ENCODE measurements around the gene TUBB2B. TPM values are rescaled to one million over a fixed set of nuclear protein-coding genes. Genes with fewer than 3 reads are reported as not detected.
"Not testable (repeated sequence)": the region's sequence is repeated elsewhere in the genome, so short reads cannot be mapped to it uniquely, and the experiment has no call there.

Gene TUBB2B
- total RNA-seq, 2 donors from 2014 or later = 2.2 to 2.4 TPM

- TF ChIP-seq CTCF (IDR thresholded peaks at IDR 0.05) = no peak
- Histone ChIP-seq H3K27me3 (no peaks in the 10 kb centered on the region), H3K4me3 (peak overlapping the region in 1 of 2 donors; percentile 22), H3K27ac (no peak overlapping the region), H3K36me3 (no peaks in the 10 kb centered on the region), H3K9me3 (no peaks in the 10 kb centered on the region), H3K4me1 (peaks cover 0 to 13% of the 10 kb centered on the region in 2 donors)
- DNase-seq (ENCODE audit: low spot score) = no peak
Measured at GRCh38 chr6:3247255-3248146, 20.0 kb upstream of the TUBB2B start.

- H3K27ac ChIP-seq = no peak overlapping the region
- DNase-seq (ENCODE audit: low spot score) = no peak
- no peaks in the 10 kb centered on the region for H3K36me3 ChIP-seq
- H3K9me3 ChIP-seq = no peaks in the 10 kb centered on the region
- no peaks in the 10 kb centered on the region for H3K27me3 ChIP-seq
- TF ChIP-seq CTCF (IDR thresholded peaks at IDR 0.05) = no peak
- no peaks in the 10 kb centered on the region for H3K4me1 ChIP-seq
- no peak overlapping the region for H3K4me3 ChIP-seq
Measured at GRCh38 chr6:3245216-3245615, 17.8 kb upstream of the TUBB2B start.

- H3K27ac ChIP-seq; H3K4me3 ChIP-seq; H3K9me3 ChIP-seq; DNase-seq (ENCODE audit: low spot score); H3K4me1 ChIP-seq; H3K27me3 ChIP-seq; H3K36me3 ChIP-seq: not testable (repeated sequence)
Measured at GRCh38 chr6:3244832-3245161, 17.3 kb upstream of the TUBB2B start.

- no peaks in the 10 kb centered on the region for H3K27me3 ChIP-seq
- no peak for DNase-seq (ENCODE audit: low spot score)
- TF ChIP-seq CTCF (IDR thresholded peaks at IDR 0.05) = no peak
- H3K27ac ChIP-seq = no peak overlapping the region
- no peak overlapping the region for H3K4me3 ChIP-seq
- H3K36me3 ChIP-seq = no peaks in the 10 kb centered on the region
- no peaks in the 10 kb centered on the region for H3K9me3 ChIP-seq
- no peaks in the 10 kb centered on the region for H3K4me1 ChIP-seq
Measured at GRCh38 chr6:3244003-3244831, 16.8 kb upstream of the TUBB2B start.

GRCh38 chr6:3242768-3243167 lies 15.3 kb upstream of the TUBB2B start:
- H3K36me3 ChIP-seq = no peaks in the 10 kb centered on the region
- no peak overlapping the region for H3K27ac ChIP-seq
- H3K4me1 ChIP-seq = no peaks in the 10 kb centered on the region
- DNase-seq (ENCODE audit: low spot score) = no peak
- no peaks in the 10 kb centered on the region for H3K9me3 ChIP-seq
- H3K4me3 ChIP-seq = no peak overlapping the region
- H3K27me3 ChIP-seq = no peaks in the 10 kb centered on the region
- TF ChIP-seq CTCF (IDR thresholded peaks at IDR 0.05) = no peak

GRCh38 chr6:3241745-3242144 lies 14.3 kb upstream of the TUBB2B start:
- not testable (repeated sequence) for H3K27ac ChIP-seq; DNase-seq (ENCODE audit: low spot score); H3K4me3 ChIP-seq; H3K9me3 ChIP-seq; H3K4me1 ChIP-seq; H3K27me3 ChIP-seq; H3K36me3 ChIP-seq
